A549 (cell line): Measurements from ENCODE around the gene ALKBH6.

Experiments used
- CBX8 ChIP-seq: fragments of 200-600 bp; sonication (generic); IDR thresholded peaks from 2 replicates; pipeline ENCODE4 v1.6.1; 2016
- CEBPB ChIP-seq, 2 experiments: fragments of >200 bp in 1 of 2; sonication (Bioruptor Twin) in 1 of 2; formaldehyde crosslinking in 1 of 2; IDR thresholded peaks; 2 replicates each; pipeline ENCODE4 v1.6.1; 2012 to 2016
- CHD2 ChIP-seq: fragments of 150-350 bp; IDR thresholded peaks from 2 replicates; pipeline ENCODE4 v1.6.1; 2014; ENCODE audit warnings: low read length; ENCODE audit not compliant: partially characterized antibody
- NFE2L2 ChIP-seq: fragments of 150-350 bp; conservative IDR thresholded peaks from 2 replicates; pipeline ENCODE4 v1.6.1; 2014; ENCODE audit warnings: low read length
- POLR2A ChIP-seq: IDR thresholded peaks from 2 replicates; pipeline ENCODE4 v1.6.1; 2012; ENCODE audit warnings: mild to moderate bottlenecking, low read length
- TF ChIP-seq, protein P1 (sequence below): fragments of >200 bp; sonication (Bioruptor Twin); formaldehyde crosslinking; IDR thresholded peaks from 3 replicates; pipeline ENCODE4 v1.5.1; 2016
- TF ChIP-seq, protein P2 (sequence below): IDR thresholded peaks from 2 replicates; pipeline ENCODE4 v1.6.1; 2012; ENCODE audit warnings: low read depth, borderline replicate concordance

DNA sequence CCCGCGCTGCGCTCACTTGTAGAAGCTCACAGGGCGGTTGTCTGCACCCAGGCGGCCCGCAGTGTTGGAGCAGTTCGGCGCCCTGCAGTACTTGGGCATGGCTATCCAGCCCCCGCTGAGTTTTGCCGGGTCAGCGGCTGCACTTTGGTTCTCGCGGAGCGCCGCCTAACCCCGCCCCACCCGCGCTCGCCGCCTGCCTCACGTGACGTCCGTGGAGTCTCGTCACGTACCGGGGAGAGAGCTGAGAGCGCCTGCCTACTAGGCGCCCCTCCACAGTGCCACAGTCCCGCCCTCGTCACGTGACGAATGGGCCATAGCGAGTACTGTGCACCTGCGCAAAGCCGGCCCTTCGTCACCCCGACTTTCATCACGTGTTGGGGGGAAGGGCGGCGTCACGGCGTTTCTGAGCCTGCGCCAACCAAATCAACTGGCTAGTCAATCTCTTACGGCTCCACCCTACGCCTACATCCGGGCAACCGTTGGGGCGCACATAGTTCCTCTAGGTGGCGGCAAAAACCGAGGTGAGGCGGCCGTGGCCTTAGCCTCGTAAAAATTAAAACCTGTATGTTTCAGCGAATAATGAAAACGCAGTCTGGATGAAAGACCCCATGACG is 40.2 kb upstream of the ALKBH6 start, which contains the start of gene THAP8:
- TF ChIP-seq POLR2A (peak; percentile 93), CEBPB (IDR thresholded peaks at IDR 0.05) (0 out of 4 replicates have a peak, but pooled peaks of 1 of the 2 experiments have one; percentile 53), CHD2 (peak; percentile 68), CBX8 (no peak), NFE2L2 (no peak)
- TF ChIP-seq, protein P1, sequence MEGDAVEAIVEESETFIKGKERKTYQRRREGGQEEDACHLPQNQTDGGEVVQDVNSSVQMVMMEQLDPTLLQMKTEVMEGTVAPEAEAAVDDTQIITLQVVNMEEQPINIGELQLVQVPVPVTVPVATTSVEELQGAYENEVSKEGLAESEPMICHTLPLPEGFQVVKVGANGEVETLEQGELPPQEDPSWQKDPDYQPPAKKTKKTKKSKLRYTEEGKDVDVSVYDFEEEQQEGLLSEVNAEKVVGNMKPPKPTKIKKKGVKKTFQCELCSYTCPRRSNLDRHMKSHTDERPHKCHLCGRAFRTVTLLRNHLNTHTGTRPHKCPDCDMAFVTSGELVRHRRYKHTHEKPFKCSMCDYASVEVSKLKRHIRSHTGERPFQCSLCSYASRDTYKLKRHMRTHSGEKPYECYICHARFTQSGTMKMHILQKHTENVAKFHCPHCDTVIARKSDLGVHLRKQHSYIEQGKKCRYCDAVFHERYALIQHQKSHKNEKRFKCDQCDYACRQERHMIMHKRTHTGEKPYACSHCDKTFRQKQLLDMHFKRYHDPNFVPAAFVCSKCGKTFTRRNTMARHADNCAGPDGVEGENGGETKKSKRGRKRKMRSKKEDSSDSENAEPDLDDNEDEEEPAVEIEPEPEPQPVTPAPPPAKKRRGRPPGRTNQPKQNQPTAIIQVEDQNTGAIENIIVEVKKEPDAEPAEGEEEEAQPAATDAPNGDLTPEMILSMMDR, result peak; percentile 54
- TF ChIP-seq, protein P2, sequence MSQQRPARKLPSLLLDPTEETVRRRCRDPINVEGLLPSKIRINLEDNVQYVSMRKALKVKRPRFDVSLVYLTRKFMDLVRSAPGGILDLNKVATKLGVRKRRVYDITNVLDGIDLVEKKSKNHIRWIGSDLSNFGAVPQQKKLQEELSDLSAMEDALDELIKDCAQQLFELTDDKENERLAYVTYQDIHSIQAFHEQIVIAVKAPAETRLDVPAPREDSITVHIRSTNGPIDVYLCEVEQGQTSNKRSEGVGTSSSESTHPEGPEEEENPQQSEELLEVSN, result peak; percentile 24; the same call in 1 of the 2 replicates
